Measurements from ENCODE around the gene SCRN2. TPM values are rescaled to one million over a fixed set of nuclear protein-coding genes. Genes with fewer than 3 reads are reported as not detected.
A peak's percentile ranks its signal among the peaks of the same experiment; 100 is the strongest.

SCRN2 gene
- total and polyA plus RNA-seq, 2 of the 13 experiments (the other 11 are each of a cell fraction or from before 2014, with no cell fraction given): 21.7 to 29.5 TPM

DNA sequence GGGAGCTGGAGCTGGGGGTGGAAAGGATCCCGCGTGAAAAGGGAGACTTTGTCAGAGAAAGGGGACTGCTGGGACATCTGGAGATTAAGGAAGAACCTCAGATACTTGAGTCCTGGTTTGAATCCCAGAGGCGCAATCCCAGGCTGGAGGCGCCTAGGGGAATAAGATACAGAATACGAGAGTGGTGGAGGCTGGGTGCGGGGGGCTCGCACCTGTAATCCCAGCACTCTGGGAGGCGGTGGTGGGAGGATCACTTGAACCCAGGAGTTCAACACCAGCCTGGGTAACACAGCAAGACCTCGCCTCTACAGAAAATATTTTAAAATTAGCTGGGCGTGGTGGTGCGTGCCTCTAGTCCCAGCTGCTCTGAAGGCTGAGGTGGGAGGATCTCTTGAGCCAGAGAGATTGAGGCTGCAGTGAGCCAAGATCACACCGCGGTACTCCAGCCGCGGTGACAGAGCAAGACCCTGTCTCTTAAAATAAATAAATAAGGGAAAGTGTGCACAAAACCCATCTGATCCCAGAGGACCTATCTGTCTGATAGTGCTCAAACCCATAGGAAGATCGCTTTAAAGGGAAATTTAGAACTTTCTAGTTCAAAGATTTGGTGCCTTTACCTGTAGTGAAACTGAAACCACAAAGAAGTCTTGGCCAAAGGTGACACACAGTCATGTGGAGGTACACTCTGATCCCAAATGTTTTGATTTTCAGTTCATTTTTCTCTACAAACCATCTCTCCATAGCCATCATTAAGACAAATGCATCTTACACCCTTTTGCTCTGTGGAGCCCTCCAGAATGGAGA lies 617 bp upstream of the SCRN2 start (continued):
- TF ChIP-seq, protein P1, sequence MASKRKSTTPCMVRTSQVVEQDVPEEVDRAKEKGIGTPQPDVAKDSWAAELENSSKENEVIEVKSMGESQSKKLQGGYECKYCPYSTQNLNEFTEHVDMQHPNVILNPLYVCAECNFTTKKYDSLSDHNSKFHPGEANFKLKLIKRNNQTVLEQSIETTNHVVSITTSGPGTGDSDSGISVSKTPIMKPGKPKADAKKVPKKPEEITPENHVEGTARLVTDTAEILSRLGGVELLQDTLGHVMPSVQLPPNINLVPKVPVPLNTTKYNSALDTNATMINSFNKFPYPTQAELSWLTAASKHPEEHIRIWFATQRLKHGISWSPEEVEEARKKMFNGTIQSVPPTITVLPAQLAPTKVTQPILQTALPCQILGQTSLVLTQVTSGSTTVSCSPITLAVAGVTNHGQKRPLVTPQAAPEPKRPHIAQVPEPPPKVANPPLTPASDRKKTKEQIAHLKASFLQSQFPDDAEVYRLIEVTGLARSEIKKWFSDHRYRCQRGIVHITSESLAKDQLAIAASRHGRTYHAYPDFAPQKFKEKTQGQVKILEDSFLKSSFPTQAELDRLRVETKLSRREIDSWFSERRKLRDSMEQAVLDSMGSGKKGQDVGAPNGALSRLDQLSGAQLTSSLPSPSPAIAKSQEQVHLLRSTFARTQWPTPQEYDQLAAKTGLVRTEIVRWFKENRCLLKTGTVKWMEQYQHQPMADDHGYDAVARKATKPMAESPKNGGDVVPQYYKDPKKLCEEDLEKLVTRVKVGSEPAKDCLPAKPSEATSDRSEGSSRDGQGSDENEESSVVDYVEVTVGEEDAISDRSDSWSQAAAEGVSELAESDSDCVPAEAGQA (IDR thresholded peaks at IDR 0.05; ENCODE audit: low read depth): peak; percentile 5; the same call in 1 of the 2 replicates
- TF ChIP-seq, protein P1 (CRISPR knock-in tag; IDR thresholded peaks at IDR 0.05; ENCODE audit: borderline replicate concordance): no peak
- TF ChIP-seq HOXA5 (CRISPR knock-in tag; IDR thresholded peaks at IDR 0.05) (no peak; the same call in 1 of the 2 replicates), SALL2 (CRISPR knock-in tag; IDR thresholded peaks at IDR 0.05) (no peak), SSRP1 (CRISPR knock-in tag; IDR thresholded peaks at IDR 0.05) (no peak), FOXJ3 (CRISPR knock-in tag; IDR thresholded peaks at IDR 0.05; ENCODE audit: borderline replicate concordance) (no peak), ZNF274 (CRISPR knock-in tag; IDR thresholded peaks at IDR 0.05) (0 out of 2 replicates have a peak, but pooled peaks have one; percentile 10), NR2F2 (IDR thresholded peaks at IDR 0.05; ENCODE audit: borderline replicate concordance, low read depth) (no peak), ETV6 (CRISPR knock-in tag; conservative IDR thresholded peaks at IDR 0.05) (no peak)
- TF ChIP-seq, protein P2, sequence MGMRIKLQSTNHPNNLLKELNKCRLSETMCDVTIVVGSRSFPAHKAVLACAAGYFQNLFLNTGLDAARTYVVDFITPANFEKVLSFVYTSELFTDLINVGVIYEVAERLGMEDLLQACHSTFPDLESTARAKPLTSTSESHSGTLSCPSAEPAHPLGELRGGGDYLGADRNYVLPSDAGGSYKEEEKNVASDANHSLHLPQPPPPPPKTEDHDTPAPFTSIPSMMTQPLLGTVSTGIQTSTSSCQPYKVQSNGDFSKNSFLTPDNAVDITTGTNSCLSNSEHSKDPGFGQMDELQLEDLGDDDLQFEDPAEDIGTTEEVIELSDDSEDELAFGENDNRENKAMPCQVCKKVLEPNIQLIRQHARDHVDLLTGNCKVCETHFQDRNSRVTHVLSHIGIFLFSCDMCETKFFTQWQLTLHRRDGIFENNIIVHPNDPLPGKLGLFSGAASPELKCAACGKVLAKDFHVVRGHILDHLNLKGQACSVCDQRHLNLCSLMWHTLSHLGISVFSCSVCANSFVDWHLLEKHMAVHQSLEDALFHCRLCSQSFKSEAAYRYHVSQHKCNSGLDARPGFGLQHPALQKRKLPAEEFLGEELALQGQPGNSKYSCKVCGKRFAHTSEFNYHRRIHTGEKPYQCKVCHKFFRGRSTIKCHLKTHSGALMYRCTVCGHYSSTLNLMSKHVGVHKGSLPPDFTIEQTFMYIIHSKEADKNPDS (CRISPR knock-in tag; IDR thresholded peaks at IDR 0.05): no peak
- TF ChIP-seq, protein P3, sequence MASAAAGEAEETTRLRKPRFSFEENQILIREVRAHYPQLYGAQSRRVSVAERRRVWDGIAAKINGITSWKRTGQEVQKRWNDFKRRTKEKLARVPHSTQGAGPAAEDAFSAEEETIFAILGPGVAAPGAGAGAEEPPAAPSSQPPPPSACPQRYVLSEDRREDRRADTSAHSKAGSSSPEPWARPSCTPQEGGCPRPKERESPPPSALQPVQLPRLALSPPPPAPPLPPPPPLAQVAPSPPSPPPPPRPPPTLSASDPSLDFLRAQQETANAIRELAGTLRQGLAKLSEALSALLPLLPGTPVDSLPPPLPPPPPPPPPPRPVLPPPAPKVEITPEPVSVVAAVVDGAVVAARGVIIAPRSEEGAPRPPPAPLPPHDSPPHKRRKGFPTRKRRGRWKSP (CRISPR knock-in tag; IDR thresholded peaks at IDR 0.05): 0 out of 2 replicates have a peak, but pooled peaks have one; percentile 12
- TF ChIP-seq, protein P4, sequence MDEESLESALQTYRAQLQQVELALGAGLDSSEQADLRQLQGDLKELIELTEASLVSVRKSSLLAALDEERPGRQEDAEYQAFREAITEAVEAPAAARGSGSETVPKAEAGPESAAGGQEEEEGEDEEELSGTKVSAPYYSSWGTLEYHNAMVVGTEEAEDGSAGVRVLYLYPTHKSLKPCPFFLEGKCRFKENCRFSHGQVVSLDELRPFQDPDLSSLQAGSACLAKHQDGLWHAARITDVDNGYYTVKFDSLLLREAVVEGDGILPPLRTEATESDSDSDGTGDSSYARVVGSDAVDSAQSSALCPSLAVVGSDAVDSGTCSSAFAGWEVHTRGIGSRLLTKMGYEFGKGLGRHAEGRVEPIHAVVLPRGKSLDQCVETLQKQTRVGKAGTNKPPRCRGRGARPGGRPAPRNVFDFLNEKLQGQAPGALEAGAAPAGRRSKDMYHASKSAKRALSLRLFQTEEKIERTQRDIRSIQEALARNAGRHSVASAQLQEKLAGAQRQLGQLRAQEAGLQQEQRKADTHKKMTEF (CRISPR knock-in tag; IDR thresholded peaks at IDR 0.05): peak; percentile 6; the same call in 1 of the 2 replicates
- TF ChIP-seq, protein P5, sequence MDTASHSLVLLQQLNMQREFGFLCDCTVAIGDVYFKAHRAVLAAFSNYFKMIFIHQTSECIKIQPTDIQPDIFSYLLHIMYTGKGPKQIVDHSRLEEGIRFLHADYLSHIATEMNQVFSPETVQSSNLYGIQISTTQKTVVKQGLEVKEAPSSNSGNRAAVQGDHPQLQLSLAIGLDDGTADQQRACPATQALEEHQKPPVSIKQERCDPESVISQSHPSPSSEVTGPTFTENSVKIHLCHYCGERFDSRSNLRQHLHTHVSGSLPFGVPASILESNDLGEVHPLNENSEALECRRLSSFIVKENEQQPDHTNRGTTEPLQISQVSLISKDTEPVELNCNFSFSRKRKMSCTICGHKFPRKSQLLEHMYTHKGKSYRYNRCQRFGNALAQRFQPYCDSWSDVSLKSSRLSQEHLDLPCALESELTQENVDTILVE (CRISPR knock-in tag; IDR thresholded peaks at IDR 0.05): peak; percentile 8; the same call in 1 of the 2 replicates
- TF ChIP-seq, protein P6, sequence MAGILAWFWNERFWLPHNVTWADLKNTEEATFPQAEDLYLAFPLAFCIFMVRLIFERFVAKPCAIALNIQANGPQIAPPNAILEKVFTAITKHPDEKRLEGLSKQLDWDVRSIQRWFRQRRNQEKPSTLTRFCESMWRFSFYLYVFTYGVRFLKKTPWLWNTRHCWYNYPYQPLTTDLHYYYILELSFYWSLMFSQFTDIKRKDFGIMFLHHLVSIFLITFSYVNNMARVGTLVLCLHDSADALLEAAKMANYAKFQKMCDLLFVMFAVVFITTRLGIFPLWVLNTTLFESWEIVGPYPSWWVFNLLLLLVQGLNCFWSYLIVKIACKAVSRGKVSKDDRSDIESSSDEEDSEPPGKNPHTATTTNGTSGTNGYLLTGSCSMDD (CRISPR knock-in tag; IDR thresholded peaks at IDR 0.05): no peak

Data from HepG2 (cell line).